Hepatocyte (in vitro differentiated cells): ENCODE data around the gene SEPTIN8.

ENCODE experiments used
- CTCF ChIP-seq: fragments of 200-600 bp; sonication (generic); IDR thresholded peaks from 2 replicates; pipeline ENCODE4 v1.5.1; 2016; ENCODE audit warnings: antibody characterized with exemption, mild to moderate bottlenecking; ENCODE audit not compliant: poor library complexity
- EZH2 ChIP-seq: fragments of 200-600 bp; sonication (generic); IDR thresholded peaks from 2 replicates; pipeline ENCODE4 v1.6.1; 2016; ENCODE audit warnings: antibody characterized with exemption, mild to moderate bottlenecking, borderline replicate concordance

GRCh38 chr5:132746592-132746953, 30.5 kb downstream of the SEPTIN8 start:
- TF ChIP-seq EZH2 (no peak), CTCF (no peak)
